HUDEP-2 (cell line): ENCODE results near the gene CHCHD6.

ENCODE experiments used
- DNase-seq, 76 experiments: peaks; one replicate each; lab custom pipeline; 2025; ENCODE audit not compliant: unreplicated experiment in 76 of 76; lab: John Stamatoyannopoulos, UW

The CHCHD6 gene, protein sequence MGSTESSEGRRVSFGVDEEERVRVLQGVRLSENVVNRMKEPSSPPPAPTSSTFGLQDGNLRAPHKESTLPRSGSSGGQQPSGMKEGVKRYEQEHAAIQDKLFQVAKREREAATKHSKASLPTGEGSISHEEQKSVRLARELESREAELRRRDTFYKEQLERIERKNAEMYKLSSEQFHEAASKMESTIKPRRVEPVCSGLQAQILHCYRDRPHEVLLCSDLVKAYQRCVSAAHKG

DNA sequence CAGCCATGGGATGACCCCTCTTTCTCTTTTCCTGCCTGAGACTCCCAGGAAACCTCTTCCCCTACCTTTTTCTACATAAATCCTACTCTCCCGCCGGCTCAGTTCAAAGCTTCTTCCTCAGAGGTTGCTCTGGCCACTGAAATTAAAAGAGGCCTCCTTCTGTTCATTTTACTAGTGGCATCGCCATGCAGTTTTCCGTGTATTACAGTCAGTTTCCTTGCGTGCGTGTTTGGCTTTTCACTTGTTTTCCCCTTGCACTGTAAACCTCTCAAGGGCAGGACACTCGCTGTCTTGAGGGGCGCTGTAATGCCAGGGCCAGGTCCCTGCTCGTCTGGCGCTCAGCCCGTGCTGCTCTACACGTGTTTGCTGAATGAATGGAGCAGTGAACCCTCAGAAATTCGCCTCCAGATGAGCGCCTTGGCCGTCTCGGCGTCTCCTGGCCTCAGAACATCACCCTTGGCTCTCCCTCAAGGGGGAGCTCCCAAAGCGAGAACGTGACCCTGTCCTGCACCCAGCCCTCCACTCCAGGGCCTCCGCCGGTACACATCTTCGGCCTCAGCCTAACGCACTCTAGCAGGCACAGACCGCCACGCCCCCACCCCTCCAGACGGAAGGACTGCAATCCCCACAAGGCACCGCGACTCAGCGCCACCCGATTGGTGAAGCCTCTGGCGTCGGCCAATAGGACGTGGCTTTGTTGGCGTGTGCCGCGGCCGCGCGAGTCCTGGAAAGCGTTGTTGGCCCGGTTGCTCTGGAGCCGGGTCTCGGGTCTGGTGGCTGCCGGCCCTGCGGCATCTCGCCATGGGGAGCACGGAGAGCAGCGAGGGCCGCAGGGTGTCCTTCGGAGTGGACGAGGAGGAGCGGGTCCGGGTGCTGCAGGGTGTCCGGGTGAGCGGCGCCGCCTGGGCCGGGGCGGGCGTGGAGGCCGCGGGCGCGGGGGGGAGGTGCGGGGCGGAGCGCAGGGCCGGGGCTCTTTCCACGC, at the start of gene CHCHD6:
TSS of gene CHCHD6 (plus strand) at position 729 of the 982 bp plus-strand sequence. CDS start at position 802, 73 bp downstream.
- peak; percentile 45 to 96 (median 90) for DNase-seq

DNA sequence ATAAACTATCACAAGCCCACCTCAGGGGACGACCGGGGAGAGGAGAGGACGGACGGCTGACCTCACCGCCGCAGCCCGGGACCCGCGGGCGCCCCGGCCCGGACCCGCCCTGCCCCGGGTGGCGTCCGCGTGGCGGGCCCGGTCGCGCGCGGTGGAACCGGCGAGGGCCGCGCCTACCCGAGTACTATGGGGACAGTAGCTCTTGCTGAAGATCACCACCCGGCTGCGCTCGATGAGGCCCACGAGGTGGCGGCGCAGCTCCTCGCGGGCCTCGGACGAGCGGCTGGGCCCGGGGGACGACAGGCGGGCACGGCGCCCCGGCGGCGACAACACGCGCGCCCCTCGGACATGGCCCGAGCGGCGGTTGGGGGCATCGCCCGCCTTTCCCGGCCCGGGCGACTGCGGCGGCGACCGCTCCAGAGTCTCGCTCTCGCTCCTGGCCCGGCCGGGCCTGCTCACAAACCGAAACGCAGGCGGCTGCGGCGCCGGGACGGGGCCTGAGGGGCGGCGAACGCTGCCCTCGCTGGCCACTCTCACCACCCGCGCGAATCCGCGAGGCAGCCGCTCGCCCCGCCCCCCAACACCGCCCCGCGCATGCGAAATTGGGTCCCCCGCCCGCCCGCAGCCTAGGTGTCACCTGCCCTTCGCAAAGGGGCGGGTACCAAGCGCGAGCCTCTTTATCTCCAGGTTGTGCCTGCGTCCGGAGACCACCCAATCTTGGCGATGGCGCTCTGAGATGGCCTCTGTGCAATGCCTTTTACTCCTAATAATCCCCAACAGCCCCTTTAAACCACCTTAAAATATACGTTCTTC, 49.3 kb upstream of the CHCHD6 start, which contains the start of gene TXNRD3:
TSS of gene TXNRD3 (minus strand) at position 554 of the 813 bp plus-strand sequence.
- peak in 65 of 76 experiments; percentile 3 to 78 (median 48) for DNase-seq

DNA sequence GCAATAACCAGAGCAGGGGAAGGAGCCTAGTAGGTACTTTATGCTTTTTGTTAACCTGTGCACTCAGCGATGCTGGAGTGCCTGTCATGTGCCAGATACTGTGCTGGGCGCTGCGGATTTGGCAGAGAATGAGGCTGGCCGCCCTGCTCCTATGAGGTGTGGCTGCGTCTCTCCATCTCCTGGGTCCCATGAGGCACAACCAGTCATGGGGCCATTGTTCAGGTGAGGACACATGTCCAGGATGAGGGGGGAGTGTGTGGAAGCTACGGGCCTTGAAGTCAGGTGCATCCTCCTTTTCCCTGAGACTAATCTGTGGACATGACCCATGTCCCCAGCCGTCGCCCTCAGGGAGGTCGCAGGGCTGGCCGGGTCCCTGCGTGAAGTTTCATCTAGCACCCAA, 48.2 kb upstream of the CHCHD6 start:
- no peak for DNase-seq

DNA sequence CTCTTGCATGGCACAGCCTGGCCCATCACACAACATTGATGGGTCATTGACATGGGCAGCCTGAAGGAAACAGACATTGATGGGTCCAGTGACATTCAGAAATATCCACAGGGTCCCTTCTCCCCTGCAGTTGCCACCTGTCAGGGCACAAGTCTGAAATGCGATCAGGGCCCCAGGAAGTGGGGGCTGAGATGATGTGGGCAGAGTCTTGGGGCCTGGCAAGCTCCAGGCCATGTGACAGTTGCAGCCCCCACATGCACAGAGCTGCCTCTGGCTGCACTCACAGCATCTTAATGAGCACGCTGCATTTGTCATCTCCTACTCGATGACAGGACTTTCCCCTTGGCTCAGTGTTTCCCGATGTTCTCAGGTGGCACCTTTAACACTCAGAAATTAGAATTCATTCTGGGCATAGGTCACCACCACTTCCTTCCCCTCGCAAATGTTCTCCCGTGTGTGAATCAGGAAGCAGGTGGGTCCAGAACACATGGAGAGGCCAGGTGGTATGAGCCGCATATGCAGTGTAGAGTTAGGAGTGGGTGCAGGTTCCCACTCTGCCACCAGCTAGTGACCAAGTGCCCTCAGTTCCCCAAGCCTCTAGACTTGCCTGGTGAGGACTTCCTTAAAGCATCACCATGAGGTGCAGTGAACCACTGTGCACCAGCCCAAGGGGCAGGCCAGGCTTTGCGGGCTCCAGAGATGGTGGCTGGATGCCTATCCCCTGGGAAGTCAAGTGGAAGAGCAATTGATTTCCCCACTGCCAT, 47.5 kb upstream of the CHCHD6 start:
- DNase-seq: no peak

DNA sequence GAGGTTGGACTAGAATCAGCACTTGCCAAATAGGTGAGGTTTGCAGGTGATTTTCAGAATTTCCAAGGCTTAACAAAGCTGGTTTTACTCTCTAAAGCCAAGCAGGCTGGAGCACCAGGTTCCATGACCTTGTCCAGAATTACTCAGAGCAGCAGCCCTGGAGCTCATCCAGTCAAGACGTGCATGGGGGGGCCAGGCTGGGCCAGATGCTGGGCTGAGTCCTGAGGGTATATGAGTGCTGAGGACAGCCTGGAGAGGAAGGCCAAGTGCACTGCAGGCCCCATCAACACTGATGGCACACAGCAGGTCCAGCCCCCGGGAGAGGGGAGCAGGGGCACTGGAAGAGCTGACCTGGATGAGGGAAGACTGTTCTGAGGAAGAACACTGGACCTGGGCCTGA, 46.1 kb upstream of the CHCHD6 start:
- DNase-seq: no peak

DNA sequence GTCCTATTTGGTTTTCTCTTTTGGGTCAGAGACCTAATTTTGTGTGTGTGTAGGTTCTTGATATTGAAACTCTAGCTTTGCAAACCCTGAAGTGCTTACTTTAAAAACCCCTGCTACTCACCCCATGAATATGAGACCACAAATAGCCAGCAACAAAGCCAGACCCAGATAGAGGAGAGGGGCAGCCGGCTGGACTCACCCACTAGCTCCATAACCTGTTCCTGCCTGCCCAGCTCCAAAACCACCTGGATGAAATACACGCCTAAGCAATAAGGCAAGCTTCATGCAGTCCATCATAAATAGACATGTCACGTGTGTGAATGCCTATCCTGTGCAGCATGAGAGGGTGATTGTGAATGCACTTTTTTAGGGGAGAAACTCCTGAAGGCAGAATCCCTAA, 45.5 kb upstream of the CHCHD6 start:
- no peak for DNase-seq

DNA sequence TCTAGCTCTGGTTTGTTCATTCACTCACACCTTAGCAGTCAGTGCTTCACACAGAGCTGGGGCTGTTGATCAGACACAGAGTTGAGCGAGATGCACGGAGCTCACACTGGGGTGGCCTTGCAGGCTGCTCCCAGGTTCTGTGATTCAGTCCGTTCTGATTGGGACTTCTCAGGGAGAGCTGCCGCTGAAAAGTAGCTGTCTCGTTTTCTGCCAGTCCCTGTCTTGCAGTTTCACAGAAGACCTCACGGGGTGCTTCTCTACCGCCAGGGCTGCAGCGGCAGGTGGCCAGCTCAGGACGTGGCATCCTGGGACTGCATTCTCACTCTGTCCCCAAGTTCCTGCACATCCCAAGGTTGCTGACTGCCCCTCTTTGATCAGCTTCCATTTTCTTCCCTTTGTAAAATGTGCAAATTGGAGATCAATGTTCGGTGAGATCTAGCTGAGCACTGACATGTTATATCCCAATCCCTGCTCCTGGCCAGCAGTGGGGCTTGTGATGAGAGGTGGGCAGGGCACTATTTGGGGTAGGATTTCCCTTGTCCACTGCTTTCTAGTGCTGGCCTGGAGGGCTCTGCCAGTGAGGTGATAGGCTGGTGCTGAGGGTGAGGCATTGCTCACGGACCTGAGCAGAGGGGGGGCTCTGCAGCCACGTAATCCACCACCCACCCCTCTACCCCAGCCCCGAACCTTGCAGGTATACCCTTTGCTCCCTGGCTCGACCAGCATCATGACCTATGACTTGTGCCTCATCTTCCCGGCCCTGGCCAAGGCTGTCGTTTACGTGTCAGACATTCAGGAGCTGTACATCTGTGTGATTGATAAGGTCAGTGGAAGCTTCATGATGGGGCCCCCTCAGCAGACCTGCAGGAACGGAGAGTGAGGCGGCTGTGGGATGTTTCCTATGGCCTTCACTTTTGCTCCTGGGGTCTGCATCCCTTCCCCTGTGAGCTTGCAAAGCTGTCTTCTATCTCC, 43.8 kb upstream of the CHCHD6 start:
- DNase-seq: no peak

DNA sequence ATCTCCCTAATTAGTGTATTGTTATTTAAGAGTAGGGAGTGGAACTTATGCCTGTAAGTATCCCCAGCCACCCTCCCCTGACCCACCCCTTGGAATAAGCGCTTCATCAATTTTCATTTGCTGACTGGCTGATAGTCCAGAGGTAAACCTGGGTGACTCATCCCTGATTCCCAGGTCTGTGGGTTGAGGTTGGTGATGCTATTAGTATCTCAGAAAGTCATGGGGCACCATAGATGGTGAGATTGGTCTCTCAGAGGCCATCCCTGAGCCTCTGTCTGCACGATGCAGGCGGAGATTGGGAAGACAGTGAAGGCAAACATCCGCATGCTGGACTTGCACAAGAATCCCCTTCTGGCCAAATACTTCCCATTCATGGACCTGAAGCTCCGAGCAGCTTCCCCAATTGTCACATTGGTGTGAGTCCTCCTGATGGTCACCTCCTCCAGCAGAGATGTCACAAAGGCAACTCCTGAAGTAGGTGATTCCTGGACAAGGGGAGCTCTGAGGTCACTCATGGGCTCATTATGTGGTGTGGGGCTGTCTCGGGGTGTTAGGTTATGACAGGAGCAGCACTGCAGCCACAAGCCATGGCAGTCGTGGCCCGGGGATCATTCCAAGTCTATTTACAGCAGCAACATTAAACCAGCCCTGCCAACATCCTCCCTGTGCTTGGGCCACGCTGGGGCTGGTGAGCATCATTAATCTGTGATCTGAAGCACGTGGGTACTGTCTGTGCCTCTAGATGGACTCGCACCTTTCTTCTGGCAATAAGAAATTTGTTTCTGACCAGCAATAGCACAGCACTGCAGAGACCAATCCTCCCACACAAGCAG, 42.3 kb upstream of the CHCHD6 start:
- no peak for DNase-seq

DNA sequence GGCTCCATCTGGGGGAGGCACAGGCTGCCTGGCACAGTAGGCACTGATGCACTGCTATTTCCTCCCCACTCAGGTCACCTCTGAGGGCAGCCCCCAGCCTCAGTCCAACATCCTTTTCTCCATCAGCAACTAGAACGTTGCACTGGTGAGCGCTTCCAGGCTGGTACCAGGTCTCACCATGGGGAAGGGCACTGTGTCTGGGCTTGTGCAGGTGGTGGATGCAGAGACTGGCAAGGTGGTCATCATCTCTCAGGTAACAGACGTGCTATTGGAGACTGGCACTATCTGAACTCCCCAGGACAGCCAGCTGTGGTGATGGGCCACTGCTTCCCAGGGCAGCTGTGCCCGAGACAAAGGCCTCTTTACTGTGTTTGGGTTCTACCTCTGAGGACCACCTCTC, 40.8 kb upstream of the CHCHD6 start:
- DNase-seq: no peak

DNA sequence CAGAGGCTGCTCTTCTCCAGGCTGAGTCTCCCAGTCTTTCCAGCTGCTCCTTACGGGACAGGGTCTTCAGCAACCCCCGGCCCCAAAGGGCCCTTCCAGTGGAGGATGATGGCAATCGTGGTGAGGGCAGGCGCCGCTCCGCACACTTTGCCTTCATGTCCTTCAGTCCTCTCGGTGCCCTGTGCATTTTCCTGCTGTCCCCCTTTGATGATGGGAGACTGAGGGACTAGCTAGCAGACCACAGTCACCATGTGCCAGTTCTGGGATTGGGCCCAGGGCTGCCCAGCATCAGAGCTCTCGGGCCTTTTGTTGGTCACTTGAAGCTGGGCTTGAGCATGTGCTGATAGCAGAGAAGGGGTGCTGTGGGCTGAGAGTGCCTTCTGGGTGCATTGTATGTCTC, 40.3 kb upstream of the CHCHD6 start:
- DNase-seq: no peak

DNA sequence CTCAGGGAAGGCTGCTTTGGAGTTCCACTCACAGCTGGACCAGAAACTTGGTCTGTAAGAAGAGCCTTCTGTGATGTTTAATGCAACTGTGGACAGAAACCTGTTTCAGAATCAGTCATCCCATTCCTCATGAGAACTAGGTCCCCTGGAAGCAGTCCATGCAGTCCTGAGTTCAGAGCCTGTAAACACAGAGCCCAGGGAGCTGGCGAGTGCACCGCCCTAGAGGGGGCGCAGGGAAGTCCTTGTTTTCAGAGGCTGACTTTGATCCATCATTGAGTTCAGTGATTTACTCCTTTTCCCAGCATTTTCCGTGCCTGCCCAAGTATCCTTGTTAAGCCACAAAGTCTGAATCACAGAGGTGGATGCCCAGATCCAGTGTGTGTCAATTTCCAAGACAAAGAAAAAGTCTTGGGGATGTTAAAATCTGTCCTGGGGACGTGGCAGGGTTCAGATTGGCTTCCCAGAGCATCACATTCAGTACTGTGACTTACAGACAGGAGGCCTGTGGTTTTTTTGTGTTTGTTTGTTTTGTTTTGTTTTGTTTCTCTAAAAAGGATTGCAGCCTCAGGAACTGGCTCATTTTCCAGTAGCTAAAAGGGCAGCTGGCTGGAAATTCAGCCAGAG, 39.3 kb upstream of the CHCHD6 start:
- no peak for DNase-seq

DNA sequence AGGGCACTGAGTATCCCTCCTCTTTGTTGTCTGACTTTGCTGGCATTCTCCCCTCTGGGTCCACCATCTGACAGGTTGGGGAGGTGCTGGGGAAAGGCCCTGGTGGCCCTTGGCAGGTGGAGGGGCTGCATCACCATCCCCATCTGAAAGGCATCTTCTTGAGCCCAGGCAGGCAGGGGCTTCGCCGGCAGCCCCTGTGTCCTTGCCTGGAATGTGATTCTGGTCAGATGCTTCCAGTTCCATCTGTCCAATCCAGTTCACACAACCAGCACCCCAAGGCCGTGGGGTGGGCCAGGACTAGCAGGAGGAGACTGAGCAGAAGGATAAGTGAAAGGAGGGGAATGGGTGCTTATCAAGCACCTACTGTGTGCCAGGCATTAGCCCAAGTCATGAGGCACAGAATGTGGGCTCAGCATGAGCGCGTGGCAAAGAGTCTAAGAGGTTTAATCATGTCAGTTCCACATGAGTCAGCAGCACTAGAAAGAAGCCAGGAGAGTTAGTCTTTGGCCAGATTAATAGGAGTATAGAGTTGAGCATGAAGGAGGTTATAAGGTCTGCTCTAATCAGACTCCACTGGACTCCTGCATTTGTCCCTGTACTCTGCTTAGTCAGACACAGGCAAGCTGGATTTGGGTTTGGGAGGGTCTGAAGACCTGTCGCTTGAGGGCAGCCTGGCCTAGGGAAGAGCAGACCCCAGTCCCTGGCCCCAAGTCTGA, 38.7 kb upstream of the CHCHD6 start:
- DNase-seq: no peak

DNA sequence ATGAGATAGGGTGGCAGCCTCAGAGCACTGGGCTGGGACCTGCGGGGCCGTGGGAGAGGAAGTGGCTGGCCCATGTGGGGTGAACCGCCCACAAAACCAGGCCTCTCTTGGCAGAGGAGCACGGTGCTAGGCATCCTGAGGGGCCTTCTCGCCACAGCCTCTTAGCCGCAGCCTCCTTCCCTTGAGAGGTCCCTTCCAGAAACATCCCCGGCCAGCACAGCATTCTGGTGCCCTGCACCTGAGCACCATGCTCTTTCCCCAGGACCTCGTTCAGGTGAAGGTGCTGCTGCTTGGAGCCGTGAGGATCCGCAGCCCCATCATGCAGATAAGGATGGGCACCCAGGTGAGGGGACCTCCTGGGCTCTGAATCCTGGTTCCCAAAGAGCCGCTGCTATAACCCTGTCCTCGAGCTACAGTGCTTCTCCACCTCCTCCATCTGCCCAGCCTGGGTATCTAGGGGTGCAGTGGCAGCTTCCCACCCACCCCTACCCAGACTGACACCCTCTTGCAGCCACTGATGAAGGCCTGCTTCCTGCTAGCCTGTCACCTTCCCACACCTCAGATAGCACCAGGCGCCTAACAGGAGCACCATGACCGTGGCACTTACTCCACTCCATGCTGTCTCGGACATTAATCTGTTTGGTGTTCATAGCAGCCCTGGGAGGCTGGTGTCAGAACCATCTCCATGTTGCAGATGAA, 37.9 kb upstream of the CHCHD6 start:
- DNase-seq: no peak

DNA sequence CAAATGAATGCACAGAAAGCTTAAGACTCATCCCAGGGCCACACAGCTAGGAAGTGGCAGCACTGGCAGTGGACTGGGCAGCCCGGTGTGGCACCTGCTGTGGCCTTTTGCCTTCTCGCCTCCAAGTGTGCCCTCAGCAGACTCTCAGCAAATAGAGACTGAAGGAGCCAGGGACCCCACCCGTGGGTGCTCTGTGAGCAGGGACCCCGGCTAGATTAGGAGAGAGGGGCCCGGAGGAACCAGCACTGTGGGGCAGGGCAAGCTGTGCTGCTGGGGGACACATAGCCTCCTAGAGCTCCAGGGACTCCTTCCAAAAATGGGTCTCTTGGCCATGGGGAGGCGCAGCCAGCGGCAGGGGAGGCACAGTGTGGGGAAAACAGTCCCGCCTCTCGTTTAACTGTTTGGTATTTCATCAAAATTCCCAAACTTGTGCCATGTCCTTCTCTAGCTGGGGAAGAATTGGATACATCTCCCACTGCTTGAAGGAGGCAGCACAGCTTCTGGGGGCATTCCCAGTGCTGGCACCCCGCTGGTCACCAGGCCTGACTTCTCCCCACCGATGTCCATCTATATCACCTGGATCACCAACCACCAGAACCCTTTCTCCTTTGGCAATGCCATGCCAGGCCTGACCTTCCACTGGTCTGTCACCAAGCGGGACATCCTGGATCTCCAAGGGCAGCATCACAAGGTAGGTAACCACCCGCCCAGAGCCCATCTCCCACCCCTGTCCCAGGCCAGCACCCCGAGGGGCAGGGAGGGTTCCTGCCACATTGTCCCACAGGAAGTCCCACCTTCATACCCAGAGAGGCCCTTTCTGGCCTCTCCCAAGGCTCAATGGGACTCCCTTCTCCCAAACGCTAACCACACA, 37.1 kb upstream of the CHCHD6 start:
- DNase-seq: no peak

DNA sequence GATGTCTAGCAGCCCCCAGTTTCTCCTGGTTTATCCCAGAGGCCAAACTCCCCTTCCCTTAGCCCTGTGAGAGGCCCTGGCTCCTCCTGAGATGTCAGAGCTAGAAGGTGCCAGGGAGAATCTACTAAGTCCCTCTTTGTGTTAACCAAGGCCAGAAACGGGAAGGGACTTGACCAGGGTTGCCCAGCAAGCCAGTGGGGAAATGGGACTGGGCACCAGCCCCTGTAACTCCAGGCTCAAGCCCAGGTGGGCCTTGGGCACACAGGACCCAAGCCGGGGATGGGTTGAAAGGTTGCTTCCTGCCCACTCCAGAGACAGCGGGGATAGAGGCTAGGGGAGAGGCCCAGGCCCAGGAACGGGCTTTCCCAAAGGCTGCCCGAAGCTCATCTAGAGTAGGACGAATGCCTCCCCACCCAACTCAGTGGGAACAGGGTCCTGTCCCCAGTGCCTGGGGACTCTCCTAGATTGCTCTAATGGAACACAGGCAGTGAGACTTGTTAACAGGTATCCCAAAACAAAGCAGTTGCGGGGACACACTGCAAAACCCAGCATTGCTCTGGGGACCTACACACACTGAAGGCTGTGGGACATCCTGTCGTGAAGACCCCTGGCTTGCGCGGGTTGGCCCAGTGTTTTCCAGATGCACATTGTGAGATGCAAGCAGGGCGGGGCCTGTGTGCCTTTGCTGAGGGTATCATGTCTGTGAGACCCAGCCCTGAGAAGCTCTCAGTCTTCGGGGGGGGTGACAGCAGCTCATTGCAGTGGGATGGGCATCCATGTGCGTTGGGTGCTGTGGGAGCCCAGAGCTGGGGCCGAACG, 36.2 kb upstream of the CHCHD6 start:
- no peak for DNase-seq
